CD4-positive, alpha-beta T cell treated with Interleukin-17A for 1 hour (primary cell): ENCODE data around the gene CFAP20.

Experiments used
- DNase-seq: peaks from one replicate; pipeline ENCODE4 v3.0.0-alpha.2; 2020

Gene CFAP20

DNA sequence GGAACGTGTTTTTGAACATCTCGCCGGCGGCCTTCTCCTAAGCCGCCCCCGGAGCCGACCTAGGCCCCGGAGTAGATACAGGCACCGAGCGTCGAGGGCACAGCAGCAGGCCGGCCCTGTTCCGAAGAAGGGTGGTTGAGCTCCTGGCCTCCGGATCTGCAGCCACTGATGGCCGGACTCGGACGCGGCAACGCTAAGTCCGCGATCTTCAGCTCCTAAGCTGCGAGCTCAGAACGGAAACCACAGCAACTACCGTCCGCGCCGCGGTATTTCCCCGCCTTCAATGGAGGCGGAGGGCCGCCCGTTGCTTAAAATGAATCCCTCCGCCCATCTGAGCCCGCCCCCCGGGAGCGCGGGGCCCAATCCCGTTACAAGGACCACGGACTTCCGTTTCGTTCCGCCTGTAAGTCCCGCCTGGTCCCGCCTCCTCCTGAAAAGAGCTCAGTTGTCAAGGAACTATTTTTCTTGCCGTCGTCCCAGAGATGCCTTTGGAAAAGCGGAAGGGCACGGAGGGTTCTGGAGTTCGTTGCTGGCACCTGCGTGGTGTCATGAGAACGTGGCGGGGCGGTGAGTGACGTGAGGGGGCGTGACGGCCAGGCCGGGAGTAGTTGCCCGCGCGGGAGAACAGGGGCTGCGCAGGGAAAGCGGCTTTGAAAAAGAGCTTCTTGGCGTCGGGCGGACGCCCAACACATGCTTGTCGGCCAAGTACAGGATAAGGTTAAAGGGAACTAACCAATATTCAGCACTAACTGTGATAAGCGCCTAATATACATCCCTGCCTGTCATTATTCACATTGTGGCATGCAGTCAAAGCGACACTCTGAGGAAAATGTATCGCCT is at the start of gene CFAP20:
Gene CFAP20 (minus strand): TSS at position 285 of the 840 bp plus-strand sequence. CDS start 266 bp downstream, at position 19.
- peak; percentile 98 for DNase-seq

DNA sequence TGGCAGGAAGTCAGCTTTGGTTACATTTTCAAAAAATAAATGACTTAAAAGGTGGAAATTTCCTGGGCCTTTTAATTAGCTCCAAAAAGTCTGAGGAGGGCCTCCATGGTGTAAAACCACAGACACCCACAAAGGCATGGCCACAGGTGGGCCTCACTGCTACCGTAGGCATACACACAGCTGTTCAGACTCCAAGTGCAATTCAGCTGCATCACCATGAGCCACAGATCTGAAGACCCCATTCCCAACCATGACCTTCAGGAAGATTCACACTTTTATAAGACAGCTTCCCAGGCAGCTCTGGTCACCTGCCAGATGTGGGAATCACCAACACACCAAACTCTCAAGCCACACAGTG is 48.2 kb upstream of the CFAP20 start:
- no peak for DNase-seq

DNA sequence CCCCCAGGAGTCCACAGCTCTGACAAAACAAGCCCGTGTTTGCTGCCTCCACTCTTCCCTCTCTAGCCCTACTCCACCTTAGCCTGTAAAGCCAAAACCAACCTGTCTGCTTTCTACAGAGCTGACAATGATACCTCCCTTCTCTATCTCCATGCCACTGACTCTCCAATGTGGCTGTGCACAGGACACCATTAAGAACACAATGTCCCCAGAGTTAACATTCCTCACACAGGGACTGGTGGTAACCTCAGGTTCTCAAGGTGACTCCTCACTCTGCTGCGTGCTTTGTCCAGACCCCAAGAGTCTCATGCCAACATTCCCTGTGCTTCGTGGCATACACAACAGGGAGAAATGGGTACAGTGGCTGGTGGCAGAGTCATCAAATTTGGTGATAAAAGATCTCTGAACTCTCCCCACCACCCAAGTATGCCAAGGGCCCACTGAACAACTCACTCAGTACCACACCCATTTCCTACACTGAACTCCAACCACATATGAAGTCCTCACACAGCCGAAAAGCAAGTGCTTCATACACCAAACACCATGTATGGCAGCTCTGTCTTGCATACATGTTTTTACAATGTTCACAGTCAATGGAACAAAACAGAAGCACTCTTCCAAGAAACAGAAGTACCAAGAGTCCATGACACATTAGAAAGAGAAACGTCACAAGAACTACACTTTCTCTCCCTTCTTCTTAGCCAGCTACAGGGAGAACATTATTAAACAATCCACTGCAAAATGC is 47.6 kb upstream of the CFAP20 start:
- DNase-seq: peak; percentile 16

DNA sequence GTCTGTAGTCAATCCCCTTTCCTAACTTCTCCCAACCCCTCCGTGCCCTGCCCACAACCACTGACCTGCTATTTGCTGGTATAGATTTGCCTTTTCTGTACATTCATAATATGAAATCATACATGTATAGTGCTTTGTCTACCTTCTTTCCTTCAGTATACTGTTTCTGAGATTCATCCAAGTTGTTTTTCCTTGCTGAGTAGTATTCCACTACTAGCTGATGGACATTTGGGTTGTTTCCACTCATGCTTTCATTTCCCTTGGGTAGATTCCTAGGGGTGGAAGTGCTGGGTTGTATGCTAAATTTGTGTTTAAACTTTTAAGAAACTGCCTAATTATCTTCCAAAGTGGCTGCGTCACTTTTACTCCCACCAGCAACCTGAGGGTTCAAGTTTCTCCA is 41.0 kb upstream of the CFAP20 start:
- DNase-seq: no peak

DNA sequence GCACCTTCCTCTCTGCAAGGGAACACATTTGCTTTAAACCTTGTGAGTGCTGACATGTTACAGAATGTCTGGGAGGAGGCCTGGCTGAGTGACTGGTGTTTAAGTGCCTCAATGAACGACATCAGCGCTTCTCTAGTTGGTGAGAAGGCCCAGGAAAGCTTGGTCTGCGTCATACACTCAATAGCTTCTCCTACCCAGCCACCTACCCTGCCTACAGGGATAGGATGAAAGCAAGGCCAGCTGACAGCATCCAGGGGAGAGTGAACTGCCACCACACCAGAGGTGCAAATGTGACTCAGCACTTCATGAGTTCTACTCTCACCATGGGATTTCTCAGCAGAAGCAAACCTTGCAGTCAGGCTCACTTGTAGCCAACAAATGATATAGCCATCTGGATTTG is 31.7 kb upstream of the CFAP20 start:
- no peak for DNase-seq

DNA sequence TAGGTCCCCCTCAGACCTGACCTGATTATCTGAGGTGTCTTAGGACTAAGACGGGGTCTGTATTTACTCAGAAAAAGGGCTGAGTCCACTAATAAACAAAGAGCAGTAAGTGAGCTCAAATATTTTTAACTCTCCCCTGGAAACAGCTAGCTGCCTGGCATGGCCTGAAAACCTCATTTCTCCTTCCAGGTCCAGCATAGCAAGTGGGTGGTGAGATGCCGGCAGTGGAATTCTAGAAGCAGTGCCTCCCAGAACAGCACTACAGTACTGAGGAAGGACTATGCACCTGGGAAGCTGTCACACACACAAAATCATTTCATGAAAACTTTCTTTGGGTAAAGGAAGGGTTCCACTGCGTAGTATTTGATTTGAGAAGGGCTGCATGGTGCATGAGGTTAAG is 29.5 kb upstream of the CFAP20 start:
- no peak for DNase-seq

DNA sequence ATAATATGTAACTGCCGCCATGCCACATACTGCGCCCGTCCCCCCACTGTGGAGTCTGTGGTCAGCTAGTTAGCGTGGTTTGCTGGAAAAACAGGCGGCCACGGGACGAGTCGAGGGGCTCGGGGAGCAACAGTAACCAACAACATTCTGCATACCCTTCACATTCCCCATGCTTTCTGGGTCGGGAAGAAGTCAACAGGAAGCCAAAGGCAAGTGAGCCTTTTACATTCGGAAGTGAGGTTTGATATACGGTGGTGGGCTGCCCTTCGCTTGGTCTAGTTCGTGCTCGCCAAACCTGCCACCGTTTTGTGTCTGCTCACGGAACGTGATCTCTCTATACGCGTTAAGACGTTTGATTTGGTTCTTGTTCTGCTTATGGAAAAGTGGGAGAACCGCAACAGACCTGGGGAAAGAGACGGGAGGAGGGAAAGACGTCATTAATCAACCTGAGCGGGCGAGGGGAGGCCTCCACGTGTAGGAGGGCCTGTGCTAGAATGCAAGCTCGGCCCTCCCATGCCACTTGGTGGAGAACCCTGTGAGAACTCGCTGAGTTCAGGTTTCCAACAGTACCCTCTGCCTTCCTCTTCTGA is 28.9 kb upstream of the CFAP20 start:
- no peak for DNase-seq

DNA sequence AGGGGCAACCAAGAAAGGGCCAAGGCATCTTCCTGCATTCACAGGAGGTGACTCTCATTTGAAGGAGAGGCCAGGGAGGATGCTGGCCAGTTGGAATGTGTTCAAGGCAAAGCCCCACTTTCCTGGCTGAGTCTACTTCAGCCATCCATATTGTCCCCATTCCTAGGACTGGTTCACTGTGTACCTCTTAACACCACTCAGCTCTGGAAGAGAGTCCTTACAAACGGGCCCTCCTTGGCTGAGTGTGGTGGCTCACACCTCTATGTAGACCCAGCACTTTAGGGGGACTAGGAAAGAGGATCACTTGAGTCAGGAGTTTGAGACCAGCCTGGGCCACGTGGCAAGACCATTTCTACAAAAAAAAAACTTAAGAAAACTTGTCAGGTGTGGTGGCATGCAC is 28.1 kb upstream of the CFAP20 start:
- no peak for DNase-seq

DNA sequence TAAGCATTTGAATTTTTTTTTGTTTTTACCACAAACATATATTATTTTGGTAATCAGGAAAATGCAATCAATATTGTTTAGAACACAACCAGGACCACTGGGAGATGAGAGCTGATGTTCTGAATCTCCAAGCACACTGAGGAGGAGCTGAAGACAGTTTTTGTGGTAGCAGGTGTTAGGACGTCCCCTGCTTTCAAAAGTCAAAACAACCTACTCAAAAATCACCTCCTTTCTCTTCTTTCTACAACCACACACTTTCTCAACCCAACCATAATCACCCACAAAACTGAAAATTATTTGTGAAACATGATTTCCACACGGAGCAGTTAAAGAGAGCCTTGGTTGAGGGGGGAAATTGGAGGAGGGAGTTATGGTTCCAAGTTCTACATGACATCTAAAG is 26.7 kb upstream of the CFAP20 start:
- no peak for DNase-seq

DNA sequence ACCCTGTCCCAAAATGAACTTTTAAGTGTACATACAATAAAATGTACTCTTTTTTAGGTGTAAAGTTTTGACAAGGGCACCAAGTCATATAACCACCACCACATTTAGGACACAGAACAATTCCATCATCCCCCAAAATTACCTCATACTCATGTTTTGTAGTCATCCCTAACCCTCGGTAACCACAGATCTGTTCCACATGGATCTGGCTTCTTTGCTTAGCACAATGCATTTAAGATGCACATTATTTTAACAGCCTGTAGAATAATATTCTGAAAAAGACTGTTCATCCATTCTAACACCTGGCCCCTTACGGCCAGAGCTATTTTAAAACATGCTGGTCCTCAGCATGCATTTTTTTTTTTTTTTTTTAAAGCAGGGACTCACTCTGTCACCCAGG is 25.2 kb upstream of the CFAP20 start:
- no peak for DNase-seq

DNA sequence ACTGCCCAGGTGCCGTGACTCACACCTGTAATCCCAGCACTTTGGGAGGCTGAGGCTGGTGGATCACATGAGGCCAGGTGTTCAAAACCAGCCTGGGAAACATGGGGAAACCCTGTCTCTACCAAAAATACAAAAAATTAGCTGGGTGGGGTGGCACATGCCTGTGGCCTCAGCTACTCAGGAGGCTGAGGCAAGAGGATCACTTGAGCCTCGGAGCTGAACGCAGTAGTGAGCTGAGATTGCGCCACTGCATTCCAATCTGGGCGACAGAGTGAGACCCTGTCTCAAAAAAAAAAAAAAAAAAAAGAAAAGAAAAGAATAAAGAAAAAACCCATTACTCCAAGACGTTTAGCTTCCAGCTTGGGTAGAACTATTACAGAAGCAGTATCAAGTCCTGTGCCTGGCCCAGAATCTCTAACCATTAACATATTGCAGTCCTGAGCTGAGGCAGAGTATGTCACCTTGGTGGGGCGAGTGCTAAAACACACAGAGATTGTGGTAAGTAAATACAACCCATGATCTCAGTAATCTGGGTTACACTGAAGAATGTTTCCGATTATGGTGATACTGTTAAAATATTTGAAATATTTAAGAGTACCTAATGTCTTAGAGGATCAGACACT is 23.2 kb upstream of the CFAP20 start:
- DNase-seq: no peak

DNA sequence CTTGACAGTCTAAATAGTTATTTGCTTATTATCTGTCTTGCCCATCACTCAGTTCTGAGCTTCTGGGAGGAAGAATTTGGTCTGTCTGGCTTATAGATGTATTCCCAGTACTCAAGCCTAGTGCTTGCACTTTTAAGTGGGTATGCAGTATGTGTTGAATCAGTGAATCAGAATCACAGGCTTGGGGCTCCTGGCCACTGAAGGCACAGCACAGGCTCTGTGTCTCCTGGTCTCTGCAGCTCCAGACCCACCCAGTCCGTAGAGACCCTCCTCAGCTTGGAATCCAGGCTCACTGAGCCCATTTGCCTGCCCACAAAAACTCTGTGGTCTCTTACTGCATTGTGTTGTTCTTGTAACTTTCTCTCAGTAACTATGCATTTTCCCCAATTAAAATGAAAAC is 19.3 kb upstream of the CFAP20 start:
- DNase-seq: no peak

DNA sequence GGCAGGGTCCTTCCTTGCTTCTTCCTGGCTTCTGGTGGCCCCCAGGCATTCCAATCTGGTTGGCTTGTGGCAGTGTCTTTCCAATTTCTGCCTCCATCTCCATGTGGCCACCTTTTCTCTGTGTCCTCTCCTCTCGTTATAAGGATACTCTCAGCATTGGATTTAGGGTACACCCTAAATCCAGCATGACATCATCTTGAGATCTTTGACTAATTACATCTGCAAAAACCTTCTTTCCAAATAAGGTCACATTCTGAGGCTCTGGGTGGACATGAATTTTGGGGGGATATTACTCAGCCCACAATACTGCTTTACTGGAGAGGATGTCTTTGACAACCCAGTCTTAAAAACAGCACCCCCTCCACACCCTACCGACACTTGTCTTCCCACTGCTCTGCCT is 18.9 kb upstream of the CFAP20 start:
- no peak for DNase-seq

DNA sequence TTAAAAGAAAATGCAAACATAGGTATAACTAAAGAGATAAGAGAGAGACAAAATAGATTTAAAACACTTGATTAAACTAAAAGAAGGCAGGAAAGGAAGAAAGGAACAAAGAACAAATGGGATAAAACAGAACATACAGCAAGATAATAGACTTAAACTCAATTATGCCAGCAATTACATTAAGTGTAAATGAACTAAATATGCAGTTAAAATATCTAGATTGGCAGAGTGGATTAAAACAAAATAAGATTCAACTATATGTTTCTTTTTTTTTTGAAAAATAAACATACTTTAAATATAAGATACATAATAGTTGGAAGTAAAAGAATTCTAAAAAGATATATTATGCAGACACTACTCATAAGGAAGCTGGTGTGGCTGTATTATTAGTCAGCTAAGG is 9.7 kb upstream of the CFAP20 start:
- no peak for DNase-seq

DNA sequence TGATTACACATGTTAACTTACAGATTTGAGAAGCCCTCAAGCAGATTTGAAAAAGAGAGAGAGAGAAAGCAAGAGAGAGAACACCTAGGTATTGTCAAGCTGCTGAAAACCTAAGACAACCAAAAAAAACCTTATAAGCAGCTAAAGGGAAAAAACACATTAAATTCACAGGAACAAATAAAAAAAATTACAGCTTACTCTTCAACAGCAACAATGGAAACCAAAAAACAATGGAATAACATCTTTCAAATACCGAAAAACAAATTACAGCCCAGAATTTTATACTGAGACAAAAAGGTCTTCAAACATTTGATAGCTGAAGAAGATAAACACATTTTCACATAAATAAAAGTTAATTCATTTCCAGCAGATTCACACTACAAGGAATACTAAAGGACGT is 8.4 kb upstream of the CFAP20 start:
- no peak for DNase-seq

DNA sequence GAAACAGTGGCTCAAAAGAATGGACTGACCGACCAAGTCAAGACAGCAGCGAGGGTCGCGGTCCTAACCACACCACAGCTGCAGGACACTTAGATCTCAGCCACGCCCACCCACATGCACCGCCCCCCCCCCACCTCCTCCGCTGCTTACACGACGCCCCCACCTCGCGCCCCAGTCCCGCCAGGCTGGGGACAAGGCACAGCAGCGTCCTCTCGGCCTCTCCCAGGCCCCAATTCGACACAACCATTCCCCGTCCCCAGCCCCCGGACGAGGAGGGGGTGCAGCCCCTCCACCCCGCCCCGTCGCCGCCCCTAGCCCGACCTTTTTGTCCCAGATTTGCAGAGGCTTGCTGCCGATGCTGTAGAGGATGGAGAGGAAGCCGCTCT is 477 bp downstream of the CFAP20 start:
- no peak for DNase-seq

DNA sequence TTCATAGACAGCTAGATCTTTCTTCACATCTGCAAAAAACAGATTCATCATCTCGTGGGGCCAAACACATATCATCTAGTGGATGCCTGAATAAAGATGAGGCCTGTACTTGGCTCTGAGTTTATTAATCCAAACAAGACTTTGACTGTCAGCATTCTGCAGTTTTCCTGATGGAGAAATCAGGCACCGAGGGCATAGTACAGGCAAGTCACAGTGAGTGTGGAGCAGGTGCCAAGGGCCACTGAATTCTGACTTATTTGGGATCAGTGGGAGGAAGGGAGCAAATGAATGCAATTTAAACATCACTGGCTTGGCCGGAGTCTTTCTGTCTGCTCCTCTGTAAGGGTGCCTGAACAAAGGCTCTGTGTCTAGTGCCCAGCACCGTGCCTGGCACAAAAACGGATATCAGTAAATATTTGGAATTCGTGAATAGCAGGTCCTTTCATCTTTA is 975 bp downstream of the CFAP20 start:
- DNase-seq: no peak

DNA sequence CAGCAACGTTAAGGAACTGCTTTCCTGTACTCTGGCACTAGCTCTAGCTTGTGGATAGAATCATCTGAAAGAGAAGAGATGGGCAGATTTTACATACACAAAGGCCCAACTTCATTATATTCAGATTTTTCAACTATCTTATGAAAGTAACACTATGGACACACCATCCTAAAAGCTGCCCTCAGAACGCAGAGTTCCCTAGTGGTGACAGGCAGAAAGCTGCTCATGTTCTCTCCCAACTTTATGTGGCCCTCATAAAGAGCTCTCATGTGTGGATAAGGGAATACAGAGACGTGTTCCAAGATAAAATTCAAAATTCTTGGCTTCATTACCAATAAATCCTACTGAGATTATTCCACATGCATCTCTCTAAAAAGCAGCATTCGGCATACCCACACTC is 1.5 kb downstream of the CFAP20 start:
- DNase-seq: peak; percentile 30

DNA sequence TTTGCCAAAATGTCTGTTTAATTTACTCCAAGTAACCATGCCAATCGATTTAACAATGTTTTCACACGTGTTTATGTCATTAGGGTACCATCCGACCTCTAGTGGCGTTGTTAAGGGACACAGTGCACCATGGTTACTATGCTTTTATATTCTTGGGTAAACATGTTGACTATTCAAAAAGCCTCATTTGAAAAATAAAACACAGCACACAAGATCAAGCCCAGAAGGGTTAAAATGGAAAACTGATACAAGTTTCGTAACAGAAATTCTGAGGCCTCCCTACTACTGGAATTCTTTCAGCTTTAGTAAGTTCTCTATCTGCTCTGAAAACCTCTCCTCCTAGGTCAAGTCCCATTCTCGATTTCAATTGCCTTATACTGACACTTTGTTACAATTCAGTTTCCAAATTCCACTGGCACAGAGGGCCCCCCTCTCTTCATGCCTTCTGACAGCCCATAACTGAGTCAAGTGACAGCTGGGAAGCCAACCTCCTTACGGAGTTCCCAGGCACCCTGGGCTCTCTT is 2.1 kb downstream of the CFAP20 start:
- peak; percentile 86 for DNase-seq

DNA sequence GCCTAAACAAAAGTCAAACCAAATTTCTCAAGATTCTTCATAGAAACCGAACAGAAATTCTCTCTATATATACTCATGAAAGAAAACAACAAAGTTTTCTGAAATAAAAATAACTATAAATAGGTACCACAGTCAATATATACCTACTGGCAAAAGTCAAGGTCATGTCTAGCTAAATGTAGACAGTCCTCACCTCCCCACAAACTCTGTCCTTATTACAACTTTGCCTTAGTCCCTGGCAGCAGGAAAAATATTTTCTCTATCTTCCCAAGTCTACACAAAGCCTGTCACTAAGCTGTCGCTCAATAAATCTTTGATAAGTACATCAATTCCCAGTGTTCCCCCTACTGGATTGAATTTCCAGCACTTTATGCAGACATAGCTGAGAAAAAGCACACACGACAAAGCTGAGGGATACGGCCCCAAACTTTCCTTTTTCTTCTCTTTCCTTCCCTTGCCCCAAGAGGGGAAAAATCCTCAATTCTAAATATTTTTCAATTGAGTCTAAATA is 2.7 kb downstream of the CFAP20 start:
- DNase-seq: no peak

DNA sequence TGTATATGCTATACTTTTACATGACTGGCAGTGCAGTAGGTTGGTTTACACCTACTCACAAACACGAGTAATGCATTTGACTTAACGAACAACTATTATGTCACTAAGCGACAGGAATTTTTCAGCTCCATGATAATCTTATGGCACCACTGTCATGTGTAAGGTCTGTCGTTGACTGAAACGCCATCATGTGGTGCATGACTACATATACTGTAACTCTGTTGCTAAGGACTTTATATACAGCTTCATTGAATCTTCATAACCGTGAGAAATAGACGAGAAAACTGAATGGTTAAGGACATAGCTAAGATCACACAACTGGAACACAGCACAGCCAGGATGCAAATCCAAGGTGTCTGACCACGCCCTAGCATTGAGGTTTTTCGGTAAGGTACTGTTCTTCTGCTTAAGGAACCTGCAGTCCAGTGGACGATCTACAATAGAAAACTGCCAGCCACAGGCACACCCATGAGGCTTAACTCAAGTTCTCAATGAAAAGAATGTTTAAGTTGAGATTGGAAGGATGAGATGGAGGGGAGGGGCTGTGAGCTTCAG is 3.3 kb downstream of the CFAP20 start:
- peak; percentile 29 for DNase-seq

DNA sequence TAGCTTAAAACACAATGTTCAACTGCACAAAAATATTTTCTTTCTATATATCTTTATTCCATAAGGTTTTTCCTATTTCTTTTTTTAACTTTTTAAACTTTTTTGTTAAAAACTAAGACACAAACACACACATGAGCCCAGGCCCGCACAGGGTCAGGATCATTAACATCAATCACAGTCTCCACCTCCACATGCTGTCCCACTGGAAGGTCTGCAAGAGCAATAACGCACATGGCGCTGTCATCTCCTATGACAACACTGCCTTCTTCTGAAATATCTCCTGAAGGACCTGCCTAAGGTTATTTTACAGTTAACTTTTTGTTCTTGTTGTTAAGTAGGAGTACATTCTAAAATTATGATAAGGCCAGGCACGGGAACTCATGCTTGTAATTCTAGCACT is 4.1 kb downstream of the CFAP20 start:
- DNase-seq: no peak

DNA sequence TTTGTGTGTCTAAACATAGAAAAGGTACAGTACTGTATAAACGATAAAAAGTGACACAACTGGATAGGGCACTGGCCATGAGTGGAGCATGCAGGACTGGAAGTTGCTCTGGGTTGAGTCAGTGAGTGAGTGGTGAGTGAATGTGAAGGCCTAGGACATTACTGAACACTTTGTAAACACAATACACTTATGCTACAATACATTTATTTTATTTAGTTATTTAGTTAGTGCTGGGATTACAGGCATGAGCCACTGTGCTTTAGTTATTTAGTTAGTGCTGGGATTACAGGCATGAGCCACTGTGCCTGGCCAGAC is 4.6 kb downstream of the CFAP20 start:
- DNase-seq: no peak
